Measurements from ENCODE around the gene UBE2C.
"Not testable (repeated sequence)": the region's sequence is repeated elsewhere in the genome, so short reads cannot be mapped to it uniquely, and the experiment has no call there.

The UBE2C gene

DNA sequence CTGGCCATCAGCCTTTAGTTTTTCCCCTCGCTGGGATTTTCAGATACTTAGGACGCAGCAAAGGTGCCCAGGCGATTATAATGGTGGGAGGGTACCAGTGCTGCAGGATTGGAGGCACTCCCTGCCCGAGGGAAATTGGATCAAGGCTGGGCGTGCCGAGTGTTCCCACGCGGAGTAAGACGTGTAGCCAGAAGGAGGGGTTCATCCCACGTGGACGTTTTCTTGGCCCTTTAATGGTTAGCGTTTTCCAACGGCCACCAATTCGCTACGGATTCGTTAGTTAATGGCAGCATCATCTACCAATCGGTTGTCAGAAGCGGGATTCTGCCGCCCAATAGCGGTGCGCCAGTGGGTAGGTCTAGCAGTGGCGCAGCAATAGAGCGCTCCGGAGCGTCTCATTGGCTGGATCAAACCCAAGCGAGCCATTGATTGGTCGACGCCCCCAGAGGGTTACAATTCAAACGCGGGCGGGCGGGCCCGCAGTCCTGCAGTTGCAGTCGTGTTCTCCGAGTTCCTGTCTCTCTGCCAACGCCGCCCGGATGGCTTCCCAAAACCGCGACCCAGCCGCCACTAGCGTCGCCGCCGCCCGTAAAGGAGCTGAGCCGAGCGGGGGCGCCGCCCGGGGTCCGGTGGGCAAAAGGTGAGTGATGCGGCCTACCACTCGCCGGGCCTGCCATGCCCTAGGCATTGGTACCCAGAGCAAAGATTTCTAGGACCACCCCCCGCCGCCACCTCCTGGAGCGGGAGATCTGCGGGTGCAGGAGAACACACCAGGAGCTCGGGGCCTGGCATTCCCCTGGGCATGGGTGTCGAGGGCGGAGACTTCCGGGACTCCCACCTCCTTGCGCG is at the start of gene UBE2C:
Gene UBE2C, plus strand, starts transcription at position 488 of the 849 bp plus-strand sequence. Its CDS starts 52 bp downstream, at position 540.
- DNase-seq, result peak; percentile 99

- DNase-seq, result not testable (repeated sequence)
Measured at GRCh38 chr20:45764618-45765282, 47.7 kb upstream of the UBE2C start.

DNA sequence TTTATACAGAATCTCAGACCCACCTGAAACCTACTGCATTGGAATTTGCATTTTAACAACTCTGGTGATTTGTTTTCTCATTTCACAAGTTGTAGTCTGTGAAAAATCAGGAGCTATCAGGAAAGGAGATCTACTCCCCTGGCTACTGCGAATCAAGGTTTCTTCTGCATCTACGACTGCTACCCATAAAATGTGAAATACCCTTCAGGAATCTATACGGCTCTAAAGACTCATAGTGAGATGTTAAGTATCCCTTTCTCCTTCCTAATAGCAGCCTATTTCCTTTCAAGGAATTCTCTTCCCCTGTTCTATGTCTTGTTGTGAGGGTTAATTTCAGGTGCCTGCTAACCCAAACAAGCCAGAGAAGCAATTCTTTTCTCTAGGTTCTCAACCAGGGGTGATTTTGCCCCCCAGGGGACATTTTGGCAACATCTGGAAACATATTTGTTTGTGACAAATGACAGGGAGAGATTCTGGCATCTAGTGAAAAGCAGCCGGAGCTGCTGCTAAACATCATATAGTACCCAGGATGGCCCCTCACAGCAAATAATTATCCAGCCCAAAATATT is 47.1 kb upstream of the UBE2C start:
- no peak for DNase-seq

- no peak for DNase-seq
Measured at GRCh38 chr20:45765980-45766379, 46.5 kb upstream of the UBE2C start.

GRCh38 chr20:45768479-45768878 is 44.0 kb upstream of the UBE2C start:
- DNase-seq, result no peak

- DNase-seq, result peak; percentile 87
Measured at GRCh38 chr20:45771182-45771759, 41.2 kb upstream of the UBE2C start.

DNA sequence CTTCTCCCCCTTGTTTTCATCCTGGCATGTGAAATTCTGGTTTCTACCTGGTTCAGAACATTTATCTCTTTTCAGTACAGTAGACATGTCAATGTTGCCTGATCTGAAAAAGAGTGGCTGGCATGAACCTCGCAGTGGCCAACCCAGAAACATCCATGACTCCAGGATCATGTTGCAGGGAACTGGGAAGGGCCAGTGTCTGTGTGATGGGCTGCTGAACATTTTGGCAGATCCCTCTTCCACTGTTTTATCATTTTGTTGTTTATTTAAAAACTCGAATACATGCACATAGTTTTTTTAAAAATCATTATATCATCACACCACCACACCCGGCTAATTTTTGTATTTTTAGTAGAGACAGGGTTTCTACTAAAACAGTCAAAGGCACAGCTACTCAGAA is 39.8 kb upstream of the UBE2C start:
- DNase-seq, result no peak

DNA sequence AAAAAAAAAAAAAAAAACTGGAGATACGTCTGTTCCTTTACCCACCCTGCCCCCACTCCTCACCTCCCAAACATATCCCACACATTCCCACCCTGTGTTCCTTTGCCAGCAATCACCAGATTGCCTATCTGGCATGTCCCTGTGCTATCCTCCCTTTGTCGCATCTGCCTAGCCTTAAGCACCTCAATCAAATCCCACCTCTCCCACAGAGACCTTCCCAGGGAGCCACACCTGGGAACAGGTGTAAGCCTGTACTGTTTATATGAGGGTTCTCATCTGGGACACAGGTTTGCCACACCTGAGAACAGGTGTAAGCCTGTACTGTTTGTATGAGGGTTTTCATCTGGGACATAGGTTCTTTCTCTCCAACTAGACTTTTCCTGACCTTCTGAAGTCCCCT is 37.5 kb upstream of the UBE2C start:
- no peak for DNase-seq

DNA sequence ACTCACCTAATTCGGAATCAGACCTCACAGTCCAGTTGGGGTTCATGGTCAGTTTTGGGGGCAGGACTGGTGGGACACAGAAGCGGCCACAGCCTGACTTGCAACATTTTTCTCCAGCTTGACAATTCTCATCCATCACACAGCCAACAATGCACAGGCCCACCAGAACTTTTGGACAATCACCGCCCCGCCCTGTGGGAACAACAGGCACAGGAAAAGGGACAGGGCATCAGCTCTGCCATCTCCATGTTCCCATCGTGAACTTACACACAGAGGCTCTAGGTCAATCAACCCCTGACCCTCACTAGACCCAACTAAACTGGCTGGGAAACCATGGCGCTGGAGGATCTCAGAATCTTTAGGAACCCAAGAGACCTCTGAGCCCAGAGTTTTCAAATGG is 37.0 kb upstream of the UBE2C start:
- no peak for DNase-seq

GRCh38 chr20:45776931-45777330 is 35.5 kb upstream of the UBE2C start:
- DNase-seq, result no peak

- DNase-seq, result peak; percentile 93
Measured at GRCh38 chr20:45779011-45779915, 33.2 kb upstream of the UBE2C start.

DNA sequence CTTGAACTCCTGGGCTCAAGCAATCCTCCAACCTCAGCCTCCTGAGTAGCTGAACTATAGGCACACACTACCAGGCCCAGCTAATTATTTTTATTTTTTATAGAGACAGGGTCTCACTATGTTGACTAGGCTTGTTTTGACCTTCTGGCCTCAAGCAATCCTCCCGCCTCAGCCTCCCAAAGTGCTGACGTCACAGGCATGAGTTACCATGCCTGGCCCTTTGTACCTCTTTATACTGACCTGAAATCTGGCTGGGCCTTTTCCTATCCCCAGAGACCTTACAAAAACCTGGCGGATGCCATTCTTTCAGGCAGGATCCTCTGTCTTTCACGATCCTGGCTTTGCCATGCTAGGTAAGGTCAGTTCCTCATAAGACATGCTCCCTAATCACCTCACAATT is 32.3 kb upstream of the UBE2C start:
- DNase-seq, result no peak

DNA sequence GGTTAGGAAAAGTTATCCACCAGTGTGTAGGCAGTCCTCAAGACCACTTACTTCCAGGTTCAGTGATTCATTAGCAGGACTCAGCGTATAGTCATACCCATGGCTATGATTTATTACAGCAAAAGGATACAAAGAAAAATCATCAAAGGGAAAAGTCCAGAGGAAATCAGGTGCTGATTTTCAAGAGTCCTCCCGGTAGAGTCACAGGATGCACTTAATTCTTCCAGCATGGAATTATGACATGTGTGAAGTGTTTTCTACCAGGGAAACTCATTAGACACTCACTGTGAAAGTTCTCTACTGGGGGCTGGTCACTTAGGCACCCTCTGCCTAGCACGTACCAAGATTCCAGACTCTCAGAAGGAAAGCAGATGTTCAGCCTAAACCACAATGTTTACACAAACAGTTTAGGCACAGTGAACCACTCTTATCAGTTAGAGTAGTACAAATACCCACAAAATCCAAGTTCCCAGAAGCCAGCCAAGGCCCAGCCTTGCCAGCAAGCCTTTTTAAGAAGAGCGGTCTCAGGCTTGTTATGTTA is 31.0 kb upstream of the UBE2C start:
- DNase-seq, result no peak

DNA sequence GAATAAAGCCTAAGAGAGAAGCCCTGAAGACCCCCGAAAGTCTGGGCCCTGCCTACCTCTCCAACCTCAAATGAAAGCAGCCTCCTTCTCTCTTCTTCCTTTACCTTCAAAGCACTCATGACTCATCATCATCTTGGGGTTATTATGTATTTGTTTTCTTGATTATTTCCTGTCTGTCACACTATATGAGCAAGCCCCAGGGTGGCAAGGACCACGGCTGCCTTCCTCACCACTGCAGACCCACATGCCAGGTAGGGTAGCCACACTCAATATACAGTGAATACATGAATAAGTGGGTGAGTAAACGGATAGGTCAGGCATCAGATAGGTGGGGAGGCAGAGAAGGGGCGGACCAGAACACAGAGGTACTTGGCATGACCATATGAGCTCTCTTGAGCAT is 29.6 kb upstream of the UBE2C start:
- DNase-seq, result no peak

DNA sequence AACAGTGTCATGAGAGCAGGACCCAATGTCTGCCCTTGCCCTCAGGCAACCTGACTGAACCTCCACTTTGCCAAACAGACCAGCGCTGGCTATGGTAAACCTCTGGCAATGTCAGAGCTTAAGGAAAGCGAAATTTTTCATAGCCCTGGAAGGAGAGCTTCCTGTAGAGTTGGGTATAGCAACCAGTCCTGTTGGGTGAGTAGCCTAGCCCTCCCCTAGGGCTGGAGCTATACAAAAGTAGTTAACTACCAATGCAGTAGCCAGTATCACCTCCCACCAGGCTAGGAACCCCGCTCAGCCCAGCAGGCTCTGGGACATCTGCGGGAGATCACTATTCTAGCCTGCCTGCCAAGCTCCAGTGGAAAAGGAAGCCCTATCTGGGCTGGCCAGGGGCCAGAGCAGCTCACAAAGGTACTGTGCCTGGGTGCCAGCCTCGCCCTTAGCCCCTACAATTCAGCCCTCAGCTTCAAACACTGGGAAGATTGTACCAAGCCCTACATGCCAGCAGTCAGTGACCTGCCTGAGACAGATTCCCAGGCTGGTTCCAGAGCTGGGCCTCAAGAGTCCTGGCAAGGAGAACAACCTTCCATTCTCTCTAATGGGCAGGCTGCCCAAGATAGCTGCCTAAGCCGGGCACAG is 28.7 kb upstream of the UBE2C start:
- peak; percentile 57 for DNase-seq

GRCh38 chr20:45788351-45788750 is 24.1 kb upstream of the UBE2C start:
- no peak for DNase-seq

- peak; percentile 34 for DNase-seq
Measured at GRCh38 chr20:45792317-45793118, 19.9 kb upstream of the UBE2C start.

- DNase-seq, result no peak
Measured at GRCh38 chr20:45796337-45797065, 15.9 kb upstream of the UBE2C start.

- DNase-seq, result not testable (repeated sequence)
Measured at GRCh38 chr20:45797510-45797909, 14.9 kb upstream of the UBE2C start.

GRCh38 chr20:45797955-45798354 is 14.5 kb upstream of the UBE2C start:
- not testable (repeated sequence) for DNase-seq

All from femur (tissue), 1 donor.